CD14-positive monocyte (primary cell): ENCODE data around the gene UNC5A. TPM values are rescaled to one million over a fixed set of nuclear protein-coding genes. Genes with fewer than 3 reads are reported as not detected.

Experiments used
- DNase-seq, 3 donors: peaks; one replicate each; pipeline ENCODE4 v3.0.0-alpha.2; 2011 to 2022
- H2AFZ ChIP-seq: 2 replicates; pipeline ENCODE4 v1.6.0; 2012; ENCODE audit warnings: mild to moderate bottlenecking, low read depth, low read length, inconsistent platforms; ENCODE audit not compliant: insufficient read depth, poor library complexity, severe bottlenecking
- H3K27ac ChIP-seq, 2 donors: 1 replicate in 1 of 2; 2 replicates in 1 of 2; pipeline ENCODE4 v1.5.1; 2012 to 2013; ENCODE audit warnings: low read length in 2 of 2, control low read depth in 1 of 2, inconsistent platforms in 1 of 2, low read depth in 1 of 2, mild to moderate bottlenecking in 1 of 2
- H3K27me3 ChIP-seq, 2 donors: one replicate each; pipeline versions ENCODE4 v1.6.0 to v1.6.1; 2011 to 2013; ENCODE audit warnings: low read length in 2 of 2; ENCODE audit not compliant: control insufficient read depth in 2 of 2, insufficient read depth in 2 of 2
- H3K36me3 ChIP-seq, 2 donors: replicated peaks in 1 of 2; 1 replicate in 1 of 2; 2 replicates in 1 of 2; pipeline versions ENCODE4 v1.5.1 to v1.6.1; 2012 to 2013; ENCODE audit warnings: low read length in 2 of 2, control low read depth in 1 of 2, inconsistent platforms in 1 of 2, mild to moderate bottlenecking in 1 of 2; ENCODE audit not compliant: insufficient read depth in 2 of 2, control insufficient read depth in 1 of 2
- H3K4me1 ChIP-seq, 2 donors: 1 replicate in 1 of 2; 2 replicates in 1 of 2; pipeline versions ENCODE4 v1.5.1 to v1.6.1; 2012 to 2013; ENCODE audit warnings: low read length in 2 of 2, control low read depth in 1 of 2, inconsistent platforms in 1 of 2, mild to moderate bottlenecking in 1 of 2, moderate library complexity in 1 of 2; ENCODE audit not compliant: insufficient read depth in 2 of 2, control insufficient read depth in 1 of 2
- H3K4me2 ChIP-seq: replicated peaks from 2 replicates; pipeline ENCODE3; 2012; ENCODE audit warnings: low read length, moderate library complexity, mild to moderate bottlenecking; ENCODE audit not compliant: poor library complexity, severe bottlenecking; ENCODE audit errors: extremely low read depth
- H3K4me3 ChIP-seq, 3 experiments: fragments of 200-600 bp in 1 of 3; sonication (generic) in 1 of 3; replicated peaks in 1 of 3; 1 replicate in 2 of 3; 2 replicates in 1 of 3; pipeline ENCODE4 v1.5.1; 2011 to 2013; ENCODE audit warnings: low read length in 3 of 3, mild to moderate bottlenecking in 3 of 3, control low read depth in 2 of 3, low read depth in 2 of 3, inconsistent platforms in 1 of 3, moderate library complexity in 1 of 3
- H3K79me2 ChIP-seq: 2 replicates; pipeline ENCODE4 v1.6.0; 2012; ENCODE audit warnings: mild to moderate bottlenecking, control low read depth, inconsistent platforms, low read length, moderate library complexity; ENCODE audit not compliant: insufficient read depth
- H3K9ac ChIP-seq: 2 replicates; pipeline ENCODE4 v1.6.0; 2017; ENCODE audit warnings: low read length, mild to moderate bottlenecking; ENCODE audit not compliant: insufficient read depth, poor library complexity, severe bottlenecking
- H3K9me3 ChIP-seq, 2 donors: replicated peaks in 1 of 2; 1 replicate in 1 of 2; 2 replicates in 1 of 2; pipeline versions ENCODE4 v1.5.1 to v1.6.1; 2012 to 2013; ENCODE audit warnings: low read length in 2 of 2, control low read depth in 1 of 2; ENCODE audit not compliant: control insufficient read depth in 1 of 2, insufficient read depth in 1 of 2
- H4K20me1 ChIP-seq: 2 replicates; pipeline ENCODE4 v1.6.0; 2012; ENCODE audit warnings: mild to moderate bottlenecking, low read length, control low read depth, moderate library complexity; ENCODE audit not compliant: insufficient read depth
- H3K27ac Mint-ChIP-seq, 7 donors: one replicate each; pipeline ENCODE4 v1.8.0; 2020; ENCODE audit warnings: mild to moderate bottlenecking in 7 of 7, mixed read lengths in 7 of 7, moderate library complexity in 6 of 7, inconsistent platforms in 2 of 7
- H3K27me3 Mint-ChIP-seq, 3 donors: one replicate each; pipeline ENCODE4 v1.8.0; 2021 to 2022; ENCODE audit warnings: low read depth in 3 of 3, mild to moderate bottlenecking in 3 of 3, mixed read lengths in 3 of 3, moderate library complexity in 3 of 3, inconsistent platforms in 1 of 3
- H3K36me3 Mint-ChIP-seq, 2 donors: one replicate each; pipeline ENCODE4 v1.8.0; 2020; ENCODE audit warnings: mixed read lengths in 2 of 2, inconsistent platforms in 1 of 2, mild to moderate bottlenecking in 1 of 2
- H3K4me1 Mint-ChIP-seq: one replicate; pipeline ENCODE4 v1.8.0; 2020; ENCODE audit warnings: mild to moderate bottlenecking, mixed read lengths
- H3K4me3 Mint-ChIP-seq, 2 donors: one replicate each; pipeline ENCODE4 v1.8.0; 2020; ENCODE audit warnings: mild to moderate bottlenecking in 2 of 2, mixed read lengths in 2 of 2, moderate library complexity in 1 of 2
- H3K9me3 Mint-ChIP-seq, 7 donors: one replicate each; pipeline ENCODE4 v1.8.0; 2020 to 2022; ENCODE audit warnings: mixed read lengths in 7 of 7, mild to moderate bottlenecking in 6 of 7, moderate library complexity in 6 of 7, inconsistent platforms in 2 of 7
- WGBS: methylation state at CpG from one replicate; pipeline ENCODE4 v1.1.5; 2013; ENCODE audit warnings: missing lambda C conversion rate; ENCODE audit not compliant: insufficient coverage; 5-methylcytosine and 5-hydroxymethylcytosine counted together
- intact Hi-C, 2 donors: fragments of 100-400 bp; cut with micrococcal nuclease; formaldehyde crosslinking; loops; one replicate each; pipeline versions ENCODE4 v1.15.0 to v1.15.1; 2023
- polyA plus RNA-seq, 3 donors: library from polyadenylated mRNA; depleted of rRNA in 1 of 3; unstranded in 2 of 3; stranded (reverse) in 1 of 3; fragments of 300-500 nt in 2 of 3; fragments of >200 nt in 1 of 3; fragmentation: Illumina TruSeq in 2 of 3; gene quantifications; 1 replicate in 2 of 3; 2 replicates in 1 of 3; pipeline ENCODE4 v1.2.3, GENCODE V29; 2012 to 2021
- TF ChIP-seq, protein P1 (sequence below): fragments of 200-600 bp; IDR thresholded peaks from one replicate; pipeline ENCODE4 v1.8.0; 2022; ENCODE audit warnings: antibody characterized with exemption, mild to moderate bottlenecking

The UNC5A gene
- polyA plus RNA-seq, 3 donors, result 0.03 to 0.07 TPM; not detected in 1

DNA sequence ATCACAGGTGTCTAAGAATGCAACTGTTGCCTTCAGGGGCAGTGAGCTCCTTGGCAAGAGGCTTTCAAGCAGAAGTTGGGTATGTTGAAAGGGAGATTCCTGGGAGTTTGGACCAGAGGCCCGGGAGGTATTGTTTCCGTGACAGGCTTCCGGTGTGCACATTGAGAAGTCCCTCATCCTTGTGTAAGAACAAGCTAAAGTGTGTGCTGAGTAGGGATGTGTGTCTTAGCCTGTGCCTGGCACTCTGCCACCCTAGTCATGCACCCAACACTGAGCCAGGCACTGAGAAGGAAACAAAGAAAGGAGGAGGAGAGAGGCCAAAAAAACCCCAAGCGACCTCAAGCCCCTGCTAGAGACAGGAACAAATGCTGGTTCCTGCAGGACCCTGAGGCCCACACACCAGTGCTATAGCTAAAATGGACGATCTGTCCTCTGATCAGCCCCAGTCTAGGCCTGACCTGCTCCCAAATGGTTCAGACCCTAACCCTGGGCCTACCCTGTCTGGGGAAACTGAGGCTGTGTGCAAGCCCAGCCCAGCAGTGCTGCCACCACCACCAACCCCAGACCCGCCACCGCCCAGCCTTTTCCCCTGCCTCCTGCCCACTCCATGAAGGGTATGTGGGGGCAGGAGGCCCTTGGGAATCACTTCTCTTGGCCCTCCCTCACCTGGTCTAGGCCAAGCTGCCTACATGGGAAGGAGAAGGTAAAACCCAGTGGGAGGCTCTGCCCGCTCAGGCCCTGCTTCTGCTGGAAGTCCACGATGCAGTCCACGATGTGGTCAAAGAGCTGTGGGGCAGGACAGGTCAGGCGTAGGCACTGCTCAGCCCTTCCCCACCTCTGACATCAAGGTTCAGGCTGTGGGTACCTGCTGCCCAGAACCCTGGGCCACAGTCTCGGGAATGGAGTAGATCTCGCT is 76.2 kb downstream of the UNC5A start:
- H3K9ac ChIP-seq, result no peak overlapping the region
- no peak overlapping the region for H3K4me2 ChIP-seq
- no peak overlapping the region for H3K4me3 ChIP-seq
- H3K36me3 ChIP-seq, result peaks cover 99 to 100% of the 10 kb centered on the region in 2 donors
- 91% methylated on average over 11 of the region's 13 CpGs for WGBS
- H3K27ac ChIP-seq, result peak overlapping the region in 1 of 2 donors; percentile 26
- TF ChIP-seq, protein P1, sequence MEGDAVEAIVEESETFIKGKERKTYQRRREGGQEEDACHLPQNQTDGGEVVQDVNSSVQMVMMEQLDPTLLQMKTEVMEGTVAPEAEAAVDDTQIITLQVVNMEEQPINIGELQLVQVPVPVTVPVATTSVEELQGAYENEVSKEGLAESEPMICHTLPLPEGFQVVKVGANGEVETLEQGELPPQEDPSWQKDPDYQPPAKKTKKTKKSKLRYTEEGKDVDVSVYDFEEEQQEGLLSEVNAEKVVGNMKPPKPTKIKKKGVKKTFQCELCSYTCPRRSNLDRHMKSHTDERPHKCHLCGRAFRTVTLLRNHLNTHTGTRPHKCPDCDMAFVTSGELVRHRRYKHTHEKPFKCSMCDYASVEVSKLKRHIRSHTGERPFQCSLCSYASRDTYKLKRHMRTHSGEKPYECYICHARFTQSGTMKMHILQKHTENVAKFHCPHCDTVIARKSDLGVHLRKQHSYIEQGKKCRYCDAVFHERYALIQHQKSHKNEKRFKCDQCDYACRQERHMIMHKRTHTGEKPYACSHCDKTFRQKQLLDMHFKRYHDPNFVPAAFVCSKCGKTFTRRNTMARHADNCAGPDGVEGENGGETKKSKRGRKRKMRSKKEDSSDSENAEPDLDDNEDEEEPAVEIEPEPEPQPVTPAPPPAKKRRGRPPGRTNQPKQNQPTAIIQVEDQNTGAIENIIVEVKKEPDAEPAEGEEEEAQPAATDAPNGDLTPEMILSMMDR, result no peak
- peaks cover 100% of the 10 kb centered on the region for H4K20me1 ChIP-seq
- peaks cover 0 to 3% (median 1%) of the 10 kb centered on the region in 3 donors for H3K27me3 Mint-ChIP-seq
- H3K36me3 Mint-ChIP-seq, result peaks cover 96 to 100% of the 10 kb centered on the region in 2 donors
- peaks cover 30% of the 10 kb centered on the region for H3K79me2 ChIP-seq
- H3K27ac Mint-ChIP-seq, result peak overlapping the region in 4 of 7 donors; percentile 15 to 75 (median 61)
- no peaks in the 10 kb centered on the region for H3K9me3 ChIP-seq
- peaks cover 0 to 22% of the 10 kb centered on the region in 2 donors for H3K4me1 ChIP-seq
- no peak overlapping the region for H2AFZ ChIP-seq
- H3K4me1 Mint-ChIP-seq, result peaks cover 30% of the 10 kb centered on the region
- no peaks in the 10 kb centered on the region for H3K27me3 ChIP-seq
- intact Hi-C loops, result no loop called here
- no peaks in the 10 kb centered on the region for H3K9me3 Mint-ChIP-seq
- no peak overlapping the region for H3K4me3 Mint-ChIP-seq
- peak in 1 of 3 donors; percentile 38 for DNase-seq

DNA sequence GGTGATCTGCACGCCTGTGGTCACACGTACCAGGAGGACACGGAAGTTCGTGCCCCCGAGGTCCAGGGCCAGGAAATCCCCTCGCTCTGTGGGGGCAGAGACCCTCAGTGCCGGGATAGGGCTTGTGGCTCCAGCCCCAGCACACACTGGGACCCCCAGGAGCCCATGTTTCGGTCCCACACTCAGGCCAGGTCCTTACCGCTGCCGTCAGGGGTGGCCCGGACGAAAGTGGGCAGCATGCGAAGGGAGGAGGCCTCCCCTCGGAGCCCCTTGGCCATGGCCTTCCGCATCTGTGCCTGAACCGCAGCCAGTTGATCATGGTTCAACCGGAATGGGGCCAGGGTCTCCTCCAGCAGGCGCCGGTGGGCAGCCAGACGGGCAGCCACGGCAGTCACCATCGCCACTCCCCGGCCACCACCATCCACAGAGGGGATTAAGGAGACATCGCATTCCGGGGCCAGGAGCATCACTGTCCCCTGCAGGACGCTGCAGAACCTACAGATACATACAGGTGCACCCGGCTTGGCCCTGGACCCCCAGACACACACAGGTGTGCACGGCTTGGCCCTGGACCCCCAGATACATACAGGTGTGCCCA is 77.0 kb downstream of the UNC5A start:
- Histone ChIP-seq H4K20me1 (peaks cover 100% of the 10 kb centered on the region), H3K27me3 (no peaks in the 10 kb centered on the region), H3K4me3 (no peak overlapping the region), H3K79me2 (peaks cover 38% of the 10 kb centered on the region), H3K4me1 (peaks cover 7 to 29% of the 10 kb centered on the region in 2 donors), H3K27ac (no peak overlapping the region), H3K9me3 (no peaks in the 10 kb centered on the region), H3K4me2 (no peak overlapping the region), H3K36me3 (peaks cover 99 to 100% of the 10 kb centered on the region in 2 donors), H2AFZ (no peak overlapping the region), H3K9ac (no peak overlapping the region)
- peaks cover 95 to 100% of the 10 kb centered on the region in 2 donors for H3K36me3 Mint-ChIP-seq
- H3K4me3 Mint-ChIP-seq, result no peak overlapping the region
- TF ChIP-seq, protein P1, result no peak
- H3K27me3 Mint-ChIP-seq, result peaks cover 0 to 3% (median 1%) of the 10 kb centered on the region in 3 donors
- no peak for DNase-seq
- intact Hi-C loops, result no loop called here
- H3K27ac Mint-ChIP-seq, result peak overlapping the region in 1 of 7 donors; percentile 57
- peaks cover 38% of the 10 kb centered on the region for H3K4me1 Mint-ChIP-seq
- no peaks in the 10 kb centered on the region for H3K9me3 Mint-ChIP-seq
- 91% methylated on average over 26 of the region's 28 CpGs for WGBS
